Measurements from ENCODE around the gene SPON1. TPM values are rescaled to one million over a fixed set of nuclear protein-coding genes. Genes with fewer than 3 reads are reported as not detected.
"Not testable (repeated sequence)": the region's sequence is repeated elsewhere in the genome, so short reads cannot be mapped to it uniquely, and the experiment has no call there.

SPON1 gene
- polyA plus RNA-seq, 1 donor = 76.3 TPM

DNA sequence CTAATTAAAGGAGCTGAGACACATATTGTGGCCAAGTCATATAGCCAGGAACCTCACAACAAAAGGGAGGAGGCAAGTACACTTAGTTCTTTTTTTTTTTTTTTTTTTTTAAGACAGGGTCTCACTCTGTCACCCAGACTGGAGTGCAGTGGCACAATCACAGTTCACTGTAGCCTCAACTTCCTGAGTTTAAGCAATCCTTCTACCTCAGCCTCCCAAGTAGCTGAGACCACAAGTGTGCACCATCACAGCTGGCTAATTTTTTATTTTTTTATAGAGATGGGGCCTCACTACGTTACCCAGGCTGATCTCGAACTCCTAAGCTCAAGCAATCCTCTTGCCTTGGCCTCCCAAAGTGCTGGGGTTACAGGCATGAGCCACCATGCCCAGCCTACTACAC is 73.0 kb downstream of the SPON1 start:
- DNase-seq = not testable (repeated sequence)

DNA sequence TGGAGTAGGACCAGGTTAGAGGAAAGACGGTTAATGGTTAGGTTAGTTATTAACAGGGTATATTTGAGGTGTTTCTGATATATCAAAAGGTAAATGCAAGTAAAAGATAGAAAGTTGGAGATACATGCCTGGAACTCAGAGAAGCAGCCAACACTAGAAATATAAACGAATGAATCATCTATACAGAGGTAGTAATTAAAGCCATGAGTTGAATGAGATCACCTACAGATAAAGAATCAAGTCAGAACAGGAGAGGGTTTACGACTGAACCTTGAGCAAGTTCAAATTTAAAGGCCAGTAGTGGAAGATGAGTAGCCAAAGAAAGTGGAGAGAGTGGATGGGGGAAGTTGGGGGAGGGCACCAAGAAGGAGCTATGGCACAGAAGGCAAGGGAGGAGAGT is 73.9 kb downstream of the SPON1 start:
- no peak for DNase-seq

DNA sequence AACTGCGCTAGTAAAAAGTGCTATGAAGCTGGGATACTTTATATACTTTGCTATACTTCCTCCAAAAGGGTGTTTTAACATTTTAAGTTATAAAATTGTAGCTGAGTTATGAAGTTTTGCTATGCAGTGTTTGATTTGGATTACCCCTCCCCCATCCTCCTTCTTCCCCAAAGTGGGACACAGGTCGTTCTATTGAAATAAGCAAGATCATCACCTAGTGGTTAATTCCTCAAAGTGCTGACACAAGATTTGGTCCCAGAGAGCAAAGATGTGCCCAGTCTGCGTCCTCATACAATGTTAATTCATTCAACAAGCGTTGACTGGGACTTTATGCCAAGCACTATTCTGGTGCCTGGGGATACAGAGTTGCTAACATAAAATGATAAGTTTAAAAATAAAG is 78.5 kb downstream of the SPON1 start:
- DNase-seq = no peak

DNA sequence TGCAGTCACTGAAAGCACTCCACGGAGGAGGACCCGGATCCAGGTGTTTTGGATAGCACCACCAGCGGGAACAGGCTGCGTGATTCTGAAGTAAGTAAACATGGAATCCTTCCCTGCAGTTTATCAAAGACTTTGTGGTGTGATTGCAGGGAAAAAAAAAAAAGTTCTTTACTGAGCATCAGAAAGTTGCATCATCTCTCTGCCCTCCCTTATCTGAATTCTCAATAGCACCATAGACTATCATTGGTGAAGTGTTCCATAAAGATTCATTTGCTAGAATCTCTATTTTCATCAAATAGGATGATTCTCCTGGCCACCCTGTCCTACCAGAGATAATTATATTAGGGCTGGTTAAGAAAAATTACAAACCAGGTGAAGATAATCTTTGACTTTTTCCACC is 79.0 kb downstream of the SPON1 start:
- DNase-seq = no peak

DNA sequence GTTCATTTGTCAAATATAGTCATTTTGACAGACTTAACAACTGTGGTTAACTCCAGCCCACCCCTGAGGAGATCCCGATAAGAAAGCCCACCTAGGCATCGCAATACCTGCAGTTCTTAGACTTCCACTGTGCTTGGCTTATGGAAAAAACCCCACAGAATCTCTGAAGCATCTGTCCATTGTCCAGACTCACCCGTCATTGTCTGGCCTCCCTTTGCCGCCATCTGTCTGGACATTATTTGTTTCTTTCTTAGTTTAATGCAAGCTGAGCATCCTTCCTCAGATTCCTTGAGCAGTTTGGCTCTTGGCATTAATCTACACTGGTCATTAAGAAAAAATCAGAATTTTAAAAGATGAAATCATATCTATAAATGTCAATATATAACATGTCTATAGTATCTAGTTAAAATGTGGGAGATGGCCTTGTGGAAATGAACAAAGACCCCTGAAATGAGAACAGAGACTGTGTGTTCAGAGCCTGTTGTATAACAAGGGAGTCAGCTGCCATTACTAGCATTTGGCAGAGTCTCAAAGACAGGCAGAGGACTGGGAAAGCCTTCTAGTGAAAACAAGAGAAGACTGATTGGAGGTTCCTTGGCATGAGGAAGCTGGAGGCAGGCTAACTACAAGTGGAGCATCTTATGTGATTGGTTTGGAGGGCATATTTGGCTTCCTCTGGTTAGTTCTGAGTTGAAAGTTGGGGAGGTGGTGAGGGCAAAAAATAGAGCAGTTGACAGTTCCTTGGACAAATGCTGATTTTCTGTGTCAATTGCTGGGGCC is 80.4 kb downstream of the SPON1 start:
- no peak for DNase-seq

DNA sequence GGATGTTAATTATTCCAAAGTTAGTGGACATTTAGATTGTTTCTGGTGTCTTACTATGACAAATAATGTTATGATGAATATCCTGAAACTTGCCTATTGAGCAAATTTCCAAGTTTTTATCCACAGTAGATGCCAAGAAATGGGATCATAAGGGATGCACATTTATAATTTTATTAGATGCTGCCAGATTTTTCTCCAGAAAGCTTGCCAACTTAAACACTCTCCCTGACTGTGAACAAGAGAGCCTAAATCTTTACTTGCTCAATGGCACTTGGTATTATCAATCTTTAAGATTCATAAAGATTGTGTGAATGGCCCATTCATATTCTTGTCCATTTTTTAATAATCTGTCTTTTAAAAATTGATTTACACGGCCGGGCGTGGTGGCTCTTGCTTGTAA is 82.4 kb downstream of the SPON1 start:
- DNase-seq = no peak

DNA sequence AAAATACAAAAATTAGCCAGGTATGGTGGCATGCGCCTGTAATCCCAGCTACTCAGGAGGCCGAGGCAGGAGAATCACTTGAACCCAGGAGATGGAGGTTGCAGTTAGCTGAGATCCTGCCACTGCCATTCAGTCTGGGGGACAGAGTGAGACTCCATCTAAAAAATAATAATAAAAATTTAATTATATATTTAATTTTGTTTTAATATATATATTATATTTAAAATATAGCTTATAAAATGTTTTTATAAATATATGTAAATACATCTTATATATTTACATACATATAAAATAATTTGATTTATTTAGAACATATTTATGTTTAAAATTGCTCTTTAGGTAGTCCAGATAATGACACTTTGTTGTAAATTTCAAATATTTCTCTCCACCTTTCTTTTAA is 82.9 kb downstream of the SPON1 start:
- no peak for DNase-seq

DNA sequence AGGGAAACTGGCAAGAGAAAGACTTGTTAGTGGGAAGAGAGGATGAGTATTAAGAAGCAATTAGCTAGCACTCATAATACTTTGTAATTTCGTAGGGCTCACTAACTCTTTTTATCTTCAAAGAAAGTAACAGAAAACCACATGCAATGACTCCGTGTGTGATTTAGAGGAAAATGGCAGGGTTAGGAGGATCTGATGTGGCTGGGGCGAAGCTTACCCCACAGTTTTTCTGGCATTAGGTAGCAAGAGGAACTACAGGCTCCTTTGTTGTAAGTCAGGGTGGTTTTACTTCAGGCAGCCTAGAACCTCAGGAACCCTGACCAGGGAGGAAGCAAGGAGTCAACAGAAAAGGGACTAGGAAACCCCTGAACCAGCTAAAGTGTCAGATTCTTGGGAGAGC is 89.7 kb downstream of the SPON1 start:
- DNase-seq = no peak

DNA sequence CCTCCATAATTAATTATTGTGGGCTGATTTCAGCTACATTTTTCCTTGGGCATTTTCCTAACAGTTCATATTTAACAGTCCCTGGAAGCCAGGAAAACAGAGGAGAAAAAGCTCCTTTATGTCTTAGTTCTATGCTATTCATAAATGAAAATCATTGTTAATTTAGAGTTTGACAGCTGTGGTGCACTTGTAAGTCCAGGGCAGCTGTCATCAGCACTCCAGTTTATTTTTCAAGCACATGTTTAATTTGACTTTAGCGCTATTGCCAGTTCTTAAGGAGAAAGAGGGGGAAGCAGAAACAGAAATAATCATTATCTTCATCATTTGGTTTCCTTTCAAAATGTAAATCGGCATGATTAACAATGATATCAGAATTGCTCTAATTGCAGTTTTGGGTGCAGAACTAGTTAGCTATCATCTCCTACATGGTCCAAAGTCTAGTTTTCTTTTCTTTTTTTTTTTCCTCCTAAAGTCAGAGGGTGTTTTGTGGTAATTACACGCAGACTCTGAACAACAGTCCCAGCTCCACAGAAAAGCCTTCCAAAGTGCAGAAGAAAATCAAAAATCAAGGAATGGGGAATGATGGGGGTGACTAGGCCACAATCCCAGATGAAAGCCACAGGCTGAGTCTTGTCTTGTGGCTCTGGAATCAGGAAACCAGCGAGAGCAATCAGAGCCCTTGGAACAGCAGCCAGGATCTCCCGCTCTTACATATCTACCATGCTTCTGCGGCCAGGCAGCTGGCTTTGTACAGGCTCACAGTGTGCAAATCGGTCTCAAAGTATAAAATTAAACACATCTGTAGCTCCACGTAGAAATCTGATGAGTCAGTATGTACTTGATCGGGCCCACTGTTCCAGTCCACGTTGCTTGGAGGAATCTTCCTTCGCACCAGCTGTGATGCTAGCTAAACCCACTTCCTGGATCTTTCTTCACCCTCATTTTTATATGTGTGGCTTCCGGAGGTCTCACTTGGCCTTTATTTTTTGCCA is 91.9 kb downstream of the SPON1 start:
- DNase-seq = no peak

DNA sequence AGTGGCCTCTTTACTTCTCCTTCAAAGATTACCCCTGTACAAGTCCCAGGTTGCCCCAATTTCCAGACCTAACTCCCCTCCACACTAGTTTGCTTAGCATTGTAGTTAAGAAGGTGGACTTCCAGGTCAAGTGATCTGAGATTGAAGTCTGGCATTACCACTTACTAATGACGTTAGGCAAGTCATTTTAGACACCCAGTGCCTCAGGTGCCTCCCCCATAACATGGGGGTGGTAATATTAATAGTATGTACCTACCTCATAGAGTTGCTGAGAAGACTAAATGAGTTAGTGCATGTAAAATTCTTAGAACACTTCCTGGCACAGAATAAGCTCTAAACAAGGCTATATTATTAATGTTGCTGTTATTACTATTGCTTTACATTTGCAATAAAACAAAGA is 93.4 kb downstream of the SPON1 start:
- DNase-seq = no peak

DNA sequence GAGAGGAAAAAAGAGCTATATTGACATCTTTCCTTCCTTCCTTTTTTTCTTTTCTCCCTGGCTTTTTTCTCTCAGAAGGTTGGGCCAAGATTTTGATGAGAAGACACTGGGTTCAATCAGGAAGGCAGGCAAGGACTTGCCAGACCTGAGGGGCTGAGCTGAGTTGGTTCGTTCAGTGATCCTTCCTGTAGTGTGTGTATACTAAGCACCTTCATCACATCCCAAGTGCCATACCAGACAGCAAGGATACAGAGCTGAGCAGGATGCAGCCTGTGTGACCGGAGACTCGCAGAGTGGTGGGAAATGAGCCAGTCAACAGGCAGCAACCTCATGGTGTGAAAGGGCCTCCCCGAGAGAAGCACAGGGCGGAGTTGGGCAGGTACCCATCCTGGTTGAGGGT is 95.5 kb downstream of the SPON1 start:
- DNase-seq = no peak

DNA sequence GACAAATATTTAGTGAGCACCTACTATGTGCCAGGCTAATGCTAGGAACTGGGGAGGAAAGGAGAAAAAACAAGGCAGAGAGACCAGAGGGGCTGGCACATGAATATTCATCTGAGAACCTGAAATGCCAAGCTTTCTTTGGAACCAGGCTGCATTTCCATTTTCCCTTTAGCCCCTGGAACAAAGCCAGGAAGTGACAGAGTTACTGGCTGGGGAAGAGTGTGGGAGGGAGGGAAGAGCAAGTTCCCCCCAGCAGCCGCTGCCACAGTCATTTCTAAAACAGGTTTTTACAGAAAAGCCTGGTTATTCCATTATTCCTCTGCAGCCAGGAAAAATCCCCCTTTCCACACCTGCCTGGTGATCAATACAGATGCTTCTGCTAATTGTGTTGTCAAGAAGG is 97.0 kb downstream of the SPON1 start:
- peak; percentile 22 for DNase-seq

DNA sequence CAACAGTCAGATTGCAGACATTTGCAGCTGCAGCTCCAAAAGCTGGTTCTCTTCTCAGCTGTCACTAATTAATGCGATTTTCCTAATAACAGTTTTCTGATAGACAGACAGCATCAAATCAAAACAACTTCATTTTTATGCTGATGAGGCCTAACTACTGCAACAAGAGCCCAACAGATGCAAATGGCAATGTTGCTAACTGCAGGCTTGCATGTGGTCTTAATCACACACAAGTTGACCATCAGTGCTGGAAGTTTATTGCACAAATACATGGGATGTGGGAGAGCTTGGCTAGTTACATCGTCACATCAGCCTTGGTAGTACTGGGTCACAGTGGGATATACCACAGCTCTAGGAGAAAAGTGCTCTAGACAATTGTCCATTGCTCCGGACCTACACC is 99.2 kb downstream of the SPON1 start:
- DNase-seq = no peak

DNA sequence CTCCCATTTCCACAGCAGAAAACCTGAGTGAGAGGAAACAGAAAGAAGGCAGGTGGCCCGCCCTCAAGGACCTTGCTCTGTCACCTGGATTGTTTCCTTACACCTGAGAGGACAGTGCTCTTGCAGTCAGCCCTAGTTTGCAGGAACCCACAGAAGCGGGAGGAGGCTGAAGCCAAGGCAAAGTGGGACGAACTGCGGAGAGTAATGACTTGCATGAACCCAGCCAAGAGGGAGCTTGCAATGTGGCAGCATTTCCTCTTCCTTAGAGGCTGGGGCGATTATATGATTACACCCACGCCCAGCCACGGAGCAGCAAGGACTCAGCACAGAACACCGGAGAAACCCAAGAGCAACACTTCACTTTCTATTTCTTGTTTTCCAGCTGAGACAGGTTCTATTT is 102.6 kb downstream of the SPON1 start:
- DNase-seq = no peak

DNA sequence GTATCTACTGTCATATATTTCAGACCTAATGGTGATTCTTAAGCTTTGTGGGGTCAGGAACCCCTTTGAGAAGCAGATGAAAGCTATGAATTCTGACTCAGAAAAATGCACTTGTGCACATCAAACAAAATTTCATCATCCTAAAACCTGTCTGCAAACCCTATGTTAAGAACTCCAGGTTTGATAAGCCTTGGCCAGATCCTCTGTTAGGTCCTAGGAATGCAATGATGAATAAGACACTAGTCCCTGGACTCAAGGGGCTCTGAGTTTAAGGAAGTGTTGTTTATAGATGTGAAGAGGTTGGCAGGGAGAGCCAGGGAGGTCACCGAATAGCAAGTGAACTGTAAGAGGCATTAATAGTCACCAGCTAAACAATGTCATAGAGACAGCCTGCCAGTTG is 103.2 kb downstream of the SPON1 start:
- DNase-seq = no peak

DNA sequence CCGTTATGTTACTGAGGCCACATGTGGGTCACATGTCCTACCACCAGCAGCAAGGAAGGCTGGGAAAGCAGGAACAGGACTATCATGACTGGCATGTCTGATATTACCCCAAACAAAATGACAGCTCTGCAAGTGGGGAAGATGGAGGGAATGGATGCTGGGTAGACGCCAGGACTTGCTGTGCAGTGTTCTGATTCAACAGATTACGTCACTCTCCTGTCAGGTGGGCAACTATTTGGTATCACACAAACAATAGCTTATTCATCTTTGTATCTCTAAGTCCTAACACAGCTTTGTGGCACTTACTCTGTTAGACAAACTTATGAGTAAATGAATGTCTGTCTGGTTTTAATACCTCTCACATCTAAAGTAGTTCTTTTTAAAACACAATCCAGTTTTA is 105.2 kb downstream of the SPON1 start:
- no peak for DNase-seq

DNA sequence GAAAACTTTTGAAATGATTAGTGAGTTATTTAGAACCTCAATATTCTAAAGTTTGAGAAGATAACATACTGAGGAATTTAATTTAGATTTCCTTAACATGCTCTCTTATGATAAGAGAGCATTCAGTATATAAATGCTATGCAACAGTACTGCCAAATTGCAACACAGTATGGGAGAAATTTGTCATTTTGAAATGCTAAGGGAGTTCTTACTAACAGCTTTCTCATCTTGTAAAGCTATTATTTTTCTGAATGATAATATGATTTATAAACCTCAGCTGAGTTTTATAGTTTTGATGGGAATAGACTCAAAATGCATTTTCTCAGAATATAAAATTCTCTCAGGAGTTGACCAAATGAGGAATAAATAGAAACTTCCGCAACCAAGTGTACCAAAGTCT is 108.4 kb downstream of the SPON1 start:
- no peak for DNase-seq

DNA sequence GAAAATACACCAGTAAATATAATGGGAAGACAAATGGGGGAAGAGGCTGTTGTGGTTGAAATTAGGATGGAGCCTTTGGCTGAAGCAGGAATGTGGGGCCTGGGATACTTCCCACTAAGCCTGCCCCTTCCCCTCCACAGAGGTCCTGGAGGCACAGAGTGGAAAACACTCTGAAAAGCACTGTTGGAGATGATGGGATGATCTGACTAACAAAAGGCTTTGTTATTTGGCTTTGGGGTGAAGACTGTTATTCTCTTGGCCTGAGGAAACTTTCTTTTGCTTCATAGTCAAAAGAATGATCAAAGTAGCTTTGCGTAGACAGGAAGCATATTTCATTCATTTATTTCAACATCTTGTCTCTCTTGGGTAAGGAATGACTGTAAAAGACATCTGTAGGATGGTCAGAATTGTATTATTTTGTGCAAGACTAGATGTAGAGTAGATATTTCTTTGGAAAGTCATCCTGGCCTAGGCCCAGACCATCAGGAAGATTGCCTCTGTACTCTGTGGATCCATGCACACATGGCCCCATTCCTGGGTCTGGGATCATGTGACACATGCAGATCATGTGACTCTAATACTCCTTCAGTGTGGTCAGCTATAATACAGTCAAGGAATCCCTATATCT is 111.4 kb downstream of the SPON1 start:
- no peak for DNase-seq

DNA sequence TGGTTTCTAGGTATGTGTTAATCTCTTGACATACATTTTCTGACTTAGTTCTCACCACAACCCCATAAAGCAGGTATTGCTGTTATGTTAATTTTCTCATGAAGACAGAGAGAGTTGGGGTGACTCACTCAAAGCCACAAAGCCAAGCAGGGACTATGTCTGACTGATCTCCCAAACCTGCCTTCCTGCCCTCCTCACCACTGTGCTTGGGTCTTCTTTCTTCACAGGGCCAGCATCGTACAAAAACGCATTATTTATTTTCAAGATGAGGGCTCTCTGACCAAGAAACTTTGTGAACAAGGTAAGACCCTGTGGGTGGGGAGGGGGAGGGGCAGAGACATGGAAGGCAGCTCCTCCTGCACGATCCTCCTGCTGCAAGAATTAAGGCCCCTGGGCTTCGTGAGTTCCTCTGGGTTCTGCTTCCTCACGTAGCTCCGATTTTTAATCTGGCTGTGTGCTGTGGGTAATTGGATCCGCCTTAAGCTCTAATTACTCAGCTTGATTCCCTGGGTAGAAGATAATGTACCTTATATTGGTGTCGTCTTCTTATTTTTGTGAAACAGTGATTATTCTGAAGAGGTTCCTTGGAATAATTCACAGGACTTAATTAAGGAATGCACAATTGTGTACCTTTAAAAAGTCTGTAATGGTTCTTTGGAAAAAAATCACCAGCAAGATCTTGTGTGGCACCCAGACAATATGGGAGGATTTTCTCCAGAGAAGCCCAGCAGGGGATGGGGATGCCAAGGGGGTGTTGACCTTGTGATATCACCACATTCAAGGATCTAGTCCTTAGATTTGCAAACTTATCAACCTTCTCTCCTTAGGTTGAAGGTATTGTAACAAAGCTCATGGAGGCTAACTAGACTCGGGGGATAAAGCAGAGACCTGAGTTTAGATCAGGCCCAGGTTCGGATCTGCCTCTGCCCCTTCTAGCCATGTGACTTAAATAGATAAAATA is 112.9 kb downstream of the SPON1 start:
- no peak for DNase-seq

DNA sequence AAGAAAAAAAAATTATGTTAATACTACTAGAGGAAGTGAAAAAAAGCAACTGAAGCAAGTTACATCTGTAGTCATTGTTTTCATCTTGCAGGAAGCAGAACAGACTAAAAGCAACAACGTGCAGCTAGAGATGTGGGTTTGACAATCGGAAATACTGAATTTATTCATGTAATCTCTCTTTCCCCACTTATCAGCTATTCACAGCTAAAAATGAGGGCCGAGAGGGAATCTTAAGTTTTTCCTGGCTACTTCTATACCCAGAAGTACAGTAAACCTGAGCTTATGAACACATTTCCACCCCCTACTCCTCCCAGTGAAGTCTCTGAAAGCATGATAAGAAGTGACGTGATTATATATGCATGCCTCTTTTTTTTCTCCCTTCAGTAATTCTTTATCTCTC is 116.5 kb downstream of the SPON1 start:
- peak; percentile 22 for DNase-seq

DNA sequence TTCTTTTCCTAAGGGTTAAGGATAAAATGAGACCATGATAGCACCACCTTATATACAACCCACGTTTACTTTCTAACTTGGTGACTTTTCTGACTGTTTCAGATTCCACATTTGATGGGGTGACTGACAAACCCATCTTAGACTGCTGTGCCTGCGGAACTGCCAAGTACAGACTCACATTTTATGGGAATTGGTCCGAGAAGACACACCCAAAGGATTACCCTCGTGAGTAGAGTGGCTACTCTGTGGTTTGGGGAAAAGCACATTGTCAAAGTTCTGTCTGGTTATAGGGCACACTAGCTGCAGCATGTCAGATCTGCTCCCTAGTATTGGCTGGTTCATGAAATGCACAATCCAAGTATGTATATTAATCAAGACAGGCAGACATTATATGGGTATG is 117.3 kb downstream of the SPON1 start:
- no peak for DNase-seq

Data from left kidney (tissue), 2 donors.